ENCODE measurements around the gene RASSF5.

The RASSF5 gene

GRCh38 chr1:206538901-206539640 is 31.7 kb downstream of the RASSF5 start:
- H3K9me2 ChIP-seq (replicated peaks; ENCODE audit: insufficient read depth, low read length): no peaks in the 10 kb centered on the region
- H3K27me3 ChIP-seq (replicated peaks; ENCODE audit: insufficient read depth, low read length): no peaks in the 10 kb centered on the region
- no peaks in the 10 kb centered on the region for H4K20me1 ChIP-seq (ENCODE audit: insufficient read depth, low read length)
- TF ChIP-seq EZH2phosphoT487 (IDR thresholded peaks at IDR 0.05; ENCODE audit: low read length): no peak
- TF ChIP-seq EZH2 (optimal IDR thresholded peaks at IDR 0.05; ENCODE audit: low read depth, low read length): no peak
- TF ChIP-seq CTCF (IDR thresholded peaks at IDR 0.05; ENCODE audit: low read length): no peak
- H3K4me1 ChIP-seq (ENCODE audit: low read length): no peaks in the 10 kb centered on the region
- H3K9ac ChIP-seq (ENCODE audit: low read length): no peak overlapping the region
- H3K9me3 ChIP-seq (replicated peaks; ENCODE audit: insufficient read depth, low read length): no peaks in the 10 kb centered on the region
- no peak for DNase-seq
- no peaks in the 10 kb centered on the region for H3K36me3 ChIP-seq (replicated peaks; ENCODE audit: insufficient read depth, low read length)
- H3K4me3 ChIP-seq (ENCODE audit: low read length): no peak overlapping the region
- no peak overlapping the region for H3K27ac ChIP-seq (ENCODE audit: low read length)
- H2AFZ ChIP-seq (ENCODE audit: low read length): no peak overlapping the region
- H3F3A ChIP-seq (ENCODE audit: insufficient read depth, low read length): no peaks in the 10 kb centered on the region
- H3K4me2 ChIP-seq (ENCODE audit: low read depth, low read length): no peak overlapping the region
- no peaks in the 10 kb centered on the region for H3K79me2 ChIP-seq (ENCODE audit: low read length)

GRCh38 chr1:206540044-206540780 is 32.9 kb downstream of the RASSF5 start:
- TF ChIP-seq EZH2 (optimal IDR thresholded peaks at IDR 0.05; ENCODE audit: low read depth, low read length) (no peak), EZH2phosphoT487 (IDR thresholded peaks at IDR 0.05; ENCODE audit: low read length) (no peak), CTCF (IDR thresholded peaks at IDR 0.05; ENCODE audit: low read length) (no peak)
- Histone ChIP-seq H3K9me3 (replicated peaks; ENCODE audit: insufficient read depth, low read length) (no peaks in the 10 kb centered on the region), H3K36me3 (replicated peaks; ENCODE audit: insufficient read depth, low read length) (no peaks in the 10 kb centered on the region), H3K27me3 (replicated peaks; ENCODE audit: insufficient read depth, low read length) (no peaks in the 10 kb centered on the region), H3K4me2 (ENCODE audit: low read depth, low read length) (no peak overlapping the region), H3K9me2 (replicated peaks; ENCODE audit: insufficient read depth, low read length) (no peaks in the 10 kb centered on the region), H2AFZ (ENCODE audit: low read length) (no peak overlapping the region), H3K4me1 (ENCODE audit: low read length) (0 out of 2 replicates have a peak, but pooled peaks cover 3% of the 10 kb centered on the region), H3K9ac (ENCODE audit: low read length) (no peak overlapping the region), H4K20me1 (ENCODE audit: insufficient read depth, low read length) (no peaks in the 10 kb centered on the region), H3K79me2 (ENCODE audit: low read length) (no peaks in the 10 kb centered on the region), H3K27ac (ENCODE audit: low read length) (no peak overlapping the region), H3F3A (ENCODE audit: insufficient read depth, low read length) (no peaks in the 10 kb centered on the region), H3K4me3 (ENCODE audit: low read length) (no peak overlapping the region)
- DNase-seq: no peak

GRCh38 chr1:206541236-206541833 is 34.0 kb downstream of the RASSF5 start:
- no peaks in the 10 kb centered on the region for H3K9me2 ChIP-seq (replicated peaks; ENCODE audit: insufficient read depth, low read length)
- no peak overlapping the region for H3K4me2 ChIP-seq (ENCODE audit: low read depth, low read length)
- H4K20me1 ChIP-seq (ENCODE audit: insufficient read depth, low read length): no peaks in the 10 kb centered on the region
- no peaks in the 10 kb centered on the region for H3K9me3 ChIP-seq (replicated peaks; ENCODE audit: insufficient read depth, low read length)
- H3K36me3 ChIP-seq (replicated peaks; ENCODE audit: insufficient read depth, low read length): no peaks in the 10 kb centered on the region
- H3K79me2 ChIP-seq (ENCODE audit: low read length): no peaks in the 10 kb centered on the region
- no peaks in the 10 kb centered on the region for H3F3A ChIP-seq (ENCODE audit: insufficient read depth, low read length)
- H3K9ac ChIP-seq (ENCODE audit: low read length): no peak overlapping the region
- no peaks in the 10 kb centered on the region for H3K27me3 ChIP-seq (replicated peaks; ENCODE audit: insufficient read depth, low read length)
- DNase-seq: no peak
- H3K4me3 ChIP-seq (ENCODE audit: low read length): no peak overlapping the region
- H3K27ac ChIP-seq (ENCODE audit: low read length): no peak overlapping the region
- TF ChIP-seq CTCF (IDR thresholded peaks at IDR 0.05; ENCODE audit: low read length) (no peak), EZH2phosphoT487 (IDR thresholded peaks at IDR 0.05; ENCODE audit: low read length) (no peak), EZH2 (optimal IDR thresholded peaks at IDR 0.05; ENCODE audit: low read depth, low read length) (no peak)
- 0 out of 2 replicates have a peak, but pooled peaks cover 3% of the 10 kb centered on the region for H3K4me1 ChIP-seq (ENCODE audit: low read length)
- no peak overlapping the region for H2AFZ ChIP-seq (ENCODE audit: low read length)

Measured in MM.1S (cell line).